ENCODE results near the gene SLC5A3. TPM values are rescaled to one million over a fixed set of nuclear protein-coding genes. Genes with fewer than 3 reads are reported as not detected.
A peak's percentile ranks its signal among the peaks of the same experiment; 100 is the strongest.

SLC5A3 gene
- total RNA-seq, 1 donor from 2014 or later = 12.5 TPM

DNA sequence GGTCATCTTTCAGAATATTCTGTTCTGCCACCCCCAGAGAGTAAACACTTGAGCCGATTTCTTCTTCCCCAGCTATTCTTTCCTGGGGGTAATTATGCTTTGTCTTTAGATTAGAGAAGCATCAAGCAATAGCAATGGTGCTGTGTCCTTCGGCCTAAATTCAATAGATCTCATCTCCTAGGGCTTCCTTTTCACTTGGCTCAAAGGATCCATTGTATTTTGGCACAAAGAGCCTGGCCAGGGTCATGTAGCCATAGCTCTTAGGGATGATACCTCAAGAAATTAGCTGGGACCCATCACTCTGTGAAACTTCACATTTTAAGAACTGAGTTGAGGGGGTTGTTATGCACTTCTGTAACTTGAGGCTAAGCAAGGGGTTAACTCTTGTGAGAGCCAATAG, 27.0 kb downstream of the SLC5A3 start:
- DNase-seq (ENCODE audit: low read depth in 2 of 2) = no peak

DNA sequence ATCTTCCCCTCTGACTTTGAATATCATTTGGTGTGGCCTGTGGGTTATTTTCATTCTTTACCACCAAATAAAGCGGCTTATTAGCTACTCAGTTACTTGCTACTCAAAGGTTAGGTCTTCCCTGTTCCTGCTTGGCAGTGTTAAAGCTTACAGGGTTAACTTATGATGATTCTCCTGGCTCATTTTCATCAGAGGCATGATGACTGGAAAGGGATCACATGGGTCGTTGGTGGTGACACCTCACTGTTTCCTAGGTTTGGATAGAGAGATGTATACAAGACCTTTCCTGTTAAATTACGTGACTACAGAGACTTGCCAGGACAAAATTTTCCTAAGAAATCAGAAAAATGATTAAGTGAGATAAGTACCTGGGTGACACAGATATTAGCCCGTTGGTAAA, 27.4 kb downstream of the SLC5A3 start:
- peak in 1 of 2 donors; percentile 8 for DNase-seq (ENCODE audit: low read depth in 2 of 2)

DNA sequence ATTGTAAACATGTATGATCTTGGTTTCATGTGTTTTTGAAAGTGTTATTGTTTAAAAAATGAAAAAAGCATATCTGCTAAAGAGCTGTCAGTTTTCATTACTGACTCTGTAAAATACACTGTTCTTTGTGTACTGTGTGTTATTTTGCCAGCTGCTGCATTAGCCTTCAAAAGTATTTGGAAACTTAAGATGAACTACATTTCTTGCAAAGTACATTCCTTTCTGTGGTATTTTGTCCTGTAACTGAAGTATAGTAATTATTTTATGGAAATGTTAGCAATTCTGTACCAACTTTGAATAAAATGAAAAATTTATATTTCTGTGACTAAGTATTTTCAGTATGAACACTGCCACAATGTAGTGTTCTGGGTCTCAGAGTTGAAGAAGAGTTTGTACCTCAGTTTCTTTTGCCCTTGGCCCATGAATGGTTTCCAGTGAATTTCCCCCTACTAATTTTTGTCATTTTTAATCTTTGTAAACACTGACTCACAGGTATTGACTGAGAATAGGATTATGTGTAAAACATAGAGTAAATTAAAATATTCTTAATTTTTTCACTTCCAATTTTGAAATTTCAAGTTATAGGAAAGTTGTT, 32.7 kb downstream of the SLC5A3 start:
- DNase-seq (ENCODE audit: low read depth in 2 of 2) = no peak

DNA sequence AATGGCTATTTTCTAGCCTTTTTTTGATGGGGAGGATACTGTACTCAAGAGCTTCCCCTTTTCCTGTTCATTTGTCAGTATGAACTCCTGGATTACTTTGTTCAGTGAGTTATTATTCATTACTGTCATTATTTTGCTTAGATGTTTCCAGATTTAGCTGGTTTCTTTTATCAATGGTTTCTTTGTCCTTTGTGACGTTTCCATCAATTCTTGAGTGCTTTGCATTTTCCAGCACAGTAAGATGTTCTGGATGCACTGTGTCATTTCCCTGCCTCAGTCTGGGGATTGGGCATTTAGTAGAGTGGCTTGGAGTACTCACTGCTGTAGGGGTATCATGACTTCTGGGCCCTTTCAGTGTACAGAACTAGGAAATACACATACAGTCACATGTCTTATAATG, 34.2 kb downstream of the SLC5A3 start:
- no peak for DNase-seq (ENCODE audit: low read depth in 2 of 2)

DNA sequence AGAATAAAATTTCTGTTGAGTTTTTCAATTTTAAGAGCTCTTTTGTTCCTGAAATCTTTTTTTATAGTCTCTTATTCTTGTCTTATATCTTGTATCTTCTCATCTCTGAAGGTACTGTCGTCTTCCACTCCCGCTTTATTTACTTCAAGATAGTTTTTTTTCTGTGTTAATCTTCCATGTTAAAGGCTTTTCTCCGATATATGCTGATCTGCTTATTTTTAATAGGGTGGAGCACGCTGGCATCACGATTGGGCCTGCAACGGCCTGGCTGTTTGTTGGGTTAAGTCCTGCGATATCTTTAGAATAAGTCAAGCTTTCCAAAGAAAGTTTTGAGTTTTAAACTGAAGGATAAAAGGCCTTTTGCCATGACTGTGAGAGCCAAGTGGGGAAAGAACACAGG, 35.7 kb downstream of the SLC5A3 start:
- no peak for DNase-seq (ENCODE audit: low read depth in 2 of 2)

DNA sequence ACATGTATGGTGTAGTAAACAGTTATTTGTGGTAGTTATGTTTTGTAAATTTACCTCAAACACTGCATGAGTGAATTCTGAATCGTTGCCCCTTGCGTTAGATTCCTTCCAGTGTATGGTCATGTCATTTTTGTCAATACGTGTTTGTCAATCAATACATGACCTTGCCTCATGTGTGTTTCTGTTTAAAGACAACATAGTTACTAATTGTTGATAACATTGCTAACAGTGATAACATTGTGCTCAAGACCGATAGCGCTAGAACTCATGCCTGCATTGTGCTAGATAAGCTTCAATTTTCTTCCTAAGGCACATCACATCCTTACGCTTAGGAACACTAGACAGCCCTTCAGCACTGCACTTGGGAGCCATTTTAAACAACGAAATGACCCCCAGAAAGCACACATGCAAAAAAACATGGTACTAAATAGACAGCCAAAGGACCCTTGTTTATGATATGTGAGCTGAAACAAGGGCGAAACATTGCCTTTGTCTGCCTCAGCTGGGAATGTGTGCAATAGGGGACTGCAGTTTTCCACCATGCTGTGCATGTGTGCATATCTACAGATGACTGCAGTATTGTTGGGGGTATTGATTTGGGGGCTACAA, 37.3 kb downstream of the SLC5A3 start:
- DNase-seq (ENCODE audit: low read depth in 2 of 2) = no peak

DNA sequence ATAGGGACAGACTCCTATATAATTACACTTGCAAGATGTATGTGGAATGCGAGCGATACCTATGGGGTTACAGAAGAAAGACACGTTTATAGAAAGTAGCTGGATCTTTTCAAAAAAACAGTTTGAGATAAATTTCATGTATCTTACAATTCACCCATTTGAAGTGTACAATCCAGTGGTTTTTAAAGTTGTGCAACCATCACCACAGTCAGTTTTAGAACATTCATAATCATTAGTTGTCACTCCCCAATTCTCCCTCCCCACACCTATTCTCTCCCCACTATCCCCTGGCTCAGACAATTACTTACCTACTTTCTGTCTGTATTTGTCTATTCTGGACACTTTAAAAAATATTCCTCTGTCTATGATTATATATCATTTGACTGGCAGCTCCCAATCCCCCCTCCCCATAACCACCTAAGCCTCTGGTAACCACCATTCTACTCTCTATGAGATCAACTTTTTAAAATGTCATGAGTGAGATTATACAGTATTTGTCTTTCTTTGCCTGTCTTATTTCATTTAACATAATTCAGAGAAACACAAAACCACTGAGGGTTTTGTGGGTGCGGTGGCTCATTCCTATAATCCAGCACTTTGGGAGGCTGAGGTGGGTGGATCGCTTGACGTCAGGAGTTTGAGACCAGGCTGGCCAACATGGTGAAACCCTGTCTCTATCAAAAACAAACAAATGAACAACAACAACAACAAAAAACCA, 39.1 kb downstream of the SLC5A3 start:
- DNase-seq (ENCODE audit: low read depth in 2 of 2) = no peak

DNA sequence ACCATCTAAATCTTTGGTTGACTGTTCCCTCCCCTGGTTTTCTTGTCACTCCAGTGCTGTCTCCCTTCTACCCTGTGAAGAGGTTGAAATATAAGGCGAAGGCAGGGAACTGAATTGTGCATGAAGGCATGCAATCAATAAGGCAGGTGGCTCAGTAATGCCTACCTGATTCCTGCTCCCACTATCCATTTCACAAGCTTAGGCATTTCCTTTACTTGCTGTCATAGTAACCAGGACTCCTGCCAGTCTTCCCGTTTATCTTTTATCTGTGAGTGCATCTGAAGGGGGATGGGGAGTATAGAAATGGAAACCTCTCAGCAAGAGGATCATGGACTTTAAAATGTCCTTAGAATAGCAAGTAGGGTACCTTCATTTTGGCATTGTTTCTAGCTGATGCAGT, 40.5 kb downstream of the SLC5A3 start:
- DNase-seq (ENCODE audit: low read depth in 2 of 2) = peak in 1 of 2 donors; percentile 4

DNA sequence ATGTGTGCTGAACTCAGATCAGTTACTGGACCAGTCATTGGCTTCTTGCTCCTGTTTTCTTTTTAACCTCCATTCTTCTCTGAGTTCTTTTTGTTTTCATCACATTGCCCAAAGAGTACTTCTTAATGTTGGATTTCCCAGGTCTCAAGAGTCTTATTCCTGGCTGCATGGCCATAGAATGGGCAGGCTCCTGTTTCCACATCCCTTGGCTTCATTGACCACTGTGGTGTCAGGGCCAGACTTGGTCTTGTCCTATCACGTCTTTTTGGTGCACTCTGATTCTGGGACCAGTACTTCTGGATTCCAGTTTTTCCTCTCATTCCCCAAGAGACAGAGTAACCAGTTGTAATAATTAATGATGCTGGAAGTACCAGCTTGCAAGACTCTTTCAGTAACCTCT, 41.8 kb downstream of the SLC5A3 start:
- no peak for DNase-seq (ENCODE audit: low read depth in 2 of 2)

DNA sequence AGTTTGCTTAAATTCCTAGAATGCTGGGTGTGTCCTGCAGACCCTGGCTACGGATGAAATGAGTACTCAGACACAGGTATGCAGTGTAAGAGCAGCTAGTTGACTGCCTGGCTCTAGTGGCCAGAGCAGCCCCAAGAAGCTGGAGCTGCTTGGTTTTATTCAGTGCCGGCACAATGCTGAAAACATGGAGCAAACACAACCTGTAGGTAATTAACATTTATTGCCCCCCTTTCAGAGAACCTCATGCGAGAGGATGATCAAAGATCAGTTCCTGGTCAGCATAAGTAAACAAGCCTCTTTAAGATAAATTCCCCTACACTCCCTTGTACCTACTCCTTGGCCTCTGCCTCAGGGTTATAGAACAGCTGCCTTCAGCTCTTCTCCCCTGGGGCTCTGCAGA, 43.2 kb downstream of the SLC5A3 start:
- DNase-seq (ENCODE audit: low read depth in 2 of 2) = no peak

DNA sequence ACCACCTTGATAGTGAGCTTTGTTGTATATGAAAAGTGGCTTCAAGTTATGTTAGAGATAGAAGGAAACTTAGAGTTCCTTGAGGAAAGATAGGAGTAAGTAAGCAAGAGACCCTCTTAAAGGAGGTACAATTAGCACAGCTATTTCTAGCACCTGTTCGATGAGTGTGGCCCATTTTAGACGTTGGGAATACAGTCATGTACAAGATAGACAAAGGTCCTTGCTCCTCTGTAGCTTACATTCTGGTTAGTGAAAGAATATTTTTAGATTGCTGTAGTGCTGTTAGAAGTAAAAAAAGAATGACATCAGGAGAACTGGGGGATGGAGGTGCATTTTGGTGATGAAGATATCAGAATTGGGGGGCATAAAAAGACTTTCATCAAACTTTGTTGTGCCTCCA, 47.5 kb downstream of the SLC5A3 start:
- DNase-seq (ENCODE audit: low read depth in 2 of 2) = no peak

DNA sequence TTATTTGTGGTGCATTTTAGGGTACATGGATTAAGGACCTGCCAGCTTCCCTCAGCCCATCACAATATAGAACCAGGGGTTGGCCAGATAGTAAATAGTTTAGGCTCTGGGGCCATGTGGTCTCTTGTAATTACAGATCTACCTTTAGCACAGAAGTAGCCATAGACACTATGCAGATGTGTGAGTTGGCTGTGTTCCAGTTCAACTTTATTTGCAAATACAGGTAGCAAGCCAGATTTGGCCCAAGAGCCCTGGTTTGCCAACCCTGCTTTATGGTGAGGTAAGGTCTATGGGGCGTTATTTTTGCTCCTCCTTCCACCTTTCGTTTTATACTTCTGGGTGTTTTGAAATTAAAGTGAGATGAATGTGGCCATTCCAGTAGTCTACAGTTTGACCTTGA, 48.7 kb downstream of the SLC5A3 start:
- no peak for DNase-seq (ENCODE audit: low read depth in 2 of 2)

Other genes with a start within 250 kb of the SLC5A3 start
- gene ATP5PO, start 157.8 kb upstream of the SLC5A3 start, total RNA-seq = 132 and 180 TPM in 2 replicates
- 9.5 and 14.5 TPM in 2 replicates for gene MRPS6, start within 50 bp of the SLC5A3 start, total RNA-seq